SK-N-SH (cell line): Measurements from ENCODE around the gene PIP4K2A. TPM values are rescaled to one million over a fixed set of nuclear protein-coding genes. Genes with fewer than 3 reads are reported as not detected.

Source experiments
- CTCF ChIA-PET: fragments of 300-600, 350-600 bp; formaldehyde crosslinking; extraction: SDS; loops from one replicate; lab custom pipeline; 2021; lab: Yijun Ruan, JAX
- POLR2A ChIA-PET: fragments of 350-600 bp; sonication (Branson Sonifier 250); formaldehyde crosslinking; extraction: SDS; loops from one replicate; lab custom pipeline; 2020; ENCODE audit warnings: antibody characterized with exemption, inconsistent platforms; lab: Yijun Ruan, JAX
- DNase-seq: peaks from one replicate; pipeline ENCODE4 v3.0.0; 2012
- H2AFZ ChIP-seq: fragments of 200-600 bp; sonication (generic); 2 replicates; pipeline ENCODE4 v1.8.1; 2016; ENCODE audit warnings: antibody characterized with exemption, mild to moderate bottlenecking, low read depth
- H3F3A ChIP-seq: fragments of 200-600 bp; sonication (generic); replicated peaks from 2 replicates; pipeline ENCODE3; 2016; ENCODE audit warnings: antibody characterized with exemption, mild to moderate bottlenecking; ENCODE audit not compliant: insufficient read depth
- H3K27ac ChIP-seq, 2 experiments: fragments of 200-500 bp in 1 of 2; fragments of 200-600 bp in 1 of 2; sonication (Bioruptor generic) in 1 of 2; sonication (generic), shearing (Covaris generic) in 1 of 2; 2 replicates each; pipeline versions ENCODE4 v1.5.1 to v1.6.1; 2014 to 2016; ENCODE audit warnings: low read depth in 2 of 2, inconsistent platforms in 1 of 2, low read length in 1 of 2, mild to moderate bottlenecking in 1 of 2, mixed read lengths in 1 of 2
- H3K27me3 ChIP-seq: fragments of 200-600 bp; sonication (generic), shearing (Covaris generic); 2 replicates; pipeline ENCODE4 v1.6.1; 2016; ENCODE audit warnings: mixed run types; ENCODE audit not compliant: insufficient read depth
- H3K36me3 ChIP-seq, 2 experiments: fragments of 200-500 bp in 1 of 2; fragments of 200-600 bp in 1 of 2; sonication (Bioruptor generic) in 1 of 2; sonication (generic) in 1 of 2; replicated peaks in 1 of 2; 2 replicates each; pipeline versions ENCODE3 to v1.5.1; 2014 to 2016; ENCODE audit warnings: low read length in 1 of 2, mild to moderate bottlenecking in 1 of 2; ENCODE audit not compliant: insufficient read depth in 2 of 2, control insufficient read depth in 1 of 2
- H3K4me1 ChIP-seq, 2 experiments: fragments of 200-500 bp in 1 of 2; fragments of 200-600 bp in 1 of 2; sonication (Bioruptor generic) in 1 of 2; sonication (generic), shearing (Covaris generic) in 1 of 2; 2 replicates each; pipeline versions ENCODE4 v1.5.1 to v1.6.1; 2014 to 2016; ENCODE audit warnings: low read depth in 1 of 2, low read length in 1 of 2, mixed run types in 1 of 2; ENCODE audit not compliant: insufficient read depth in 2 of 2, control insufficient read depth in 1 of 2
- H3K4me2 ChIP-seq: fragments of 200-600 bp; sonication (generic), shearing (Covaris generic); 2 replicates; pipeline ENCODE4 v1.6.1; 2017; ENCODE audit warnings: mixed run types
- H3K4me3 ChIP-seq, 2 experiments: fragments of 200-500 bp in 1 of 2; fragments of 200-600 bp in 1 of 2; sonication (Bioruptor generic) in 1 of 2; sonication (generic), shearing (Covaris generic) in 1 of 2; 2 replicates each; pipeline versions ENCODE4 v1.5.1 to v1.8.1; 2014 to 2016; ENCODE audit warnings: low read depth in 2 of 2, inconsistent platforms in 1 of 2, low read length in 1 of 2, mild to moderate bottlenecking in 1 of 2, mixed read lengths in 1 of 2, moderate library complexity in 1 of 2
- H3K79me2 ChIP-seq: fragments of 200-600 bp; sonication (generic); 2 replicates; pipeline ENCODE4 v1.8.1; 2017; ENCODE audit warnings: mild to moderate bottlenecking; ENCODE audit not compliant: insufficient read depth
- H3K9ac ChIP-seq: fragments of 200-600 bp; sonication (generic); 2 replicates; pipeline ENCODE4 v1.6.1; 2017; ENCODE audit warnings: mixed run types
- H3K9me2 ChIP-seq: fragments of 200-600 bp; sonication (generic); 2 replicates; pipeline ENCODE4 v1.6.1; 2017; ENCODE audit warnings: mixed run types
- H3K9me3 ChIP-seq: fragments of 200-600 bp; sonication (generic); 2 replicates; pipeline ENCODE4 v1.6.1; 2017; ENCODE audit warnings: mixed run types, mild to moderate bottlenecking, moderate library complexity
- H4K20me1 ChIP-seq: fragments of 200-600 bp; sonication (generic); 2 replicates; pipeline ENCODE4 v1.6.1; 2017; ENCODE audit warnings: mild to moderate bottlenecking, mixed run types; ENCODE audit not compliant: insufficient read depth
- EP300 ChIP-seq, 2 experiments: IDR thresholded peaks; 2 replicates each; pipeline versions ENCODE4 v1.4.0 to v1.6.1; 2012; ENCODE audit warnings: borderline replicate concordance in 1 of 2, low read depth in 1 of 2, low read length in 1 of 2
- FOSL2 ChIP-seq: IDR thresholded peaks from 2 replicates; pipeline ENCODE4 v1.4.0; 2012; ENCODE audit warnings: low read depth, mild to moderate bottlenecking, moderate library complexity, borderline replicate concordance
- FOXJ3 ChIP-seq: sonication (generic); formaldehyde crosslinking; IDR thresholded peaks from 2 replicates; pipeline ENCODE4 v1.5.1; 2020; ENCODE audit warnings: mild to moderate bottlenecking, missing genetic modification reagents
- GABPA ChIP-seq: IDR thresholded peaks from 2 replicates; pipeline ENCODE4 v1.4.0; 2012; ENCODE audit warnings: low read depth, mild to moderate bottlenecking
- GATA2 ChIP-seq: sonication (generic); formaldehyde crosslinking; IDR thresholded peaks from 2 replicates; pipeline ENCODE4 v1.5.0; 2020; ENCODE audit warnings: mild to moderate bottlenecking, missing genetic modification reagents
- JUND ChIP-seq: IDR thresholded peaks from 2 replicates; pipeline ENCODE4 v1.4.0; 2012
- MAX ChIP-seq: IDR thresholded peaks from 2 replicates; pipeline ENCODE4 v1.4.0; 2012; ENCODE audit warnings: low read depth
- MEF2A ChIP-seq: IDR thresholded peaks from 2 replicates; pipeline ENCODE4 v1.4.0; 2012; ENCODE audit warnings: low read depth, borderline replicate concordance
- NFIC ChIP-seq: IDR thresholded peaks from 2 replicates; pipeline ENCODE4 v1.4.0; 2012; ENCODE audit warnings: borderline replicate concordance
- RAD21 ChIP-seq: IDR thresholded peaks from 2 replicates; pipeline ENCODE4 v1.6.1; 2012; ENCODE audit warnings: mild to moderate bottlenecking, low read length
- REST ChIP-seq: IDR thresholded peaks from 2 replicates; pipeline ENCODE4 v1.6.1; 2012; ENCODE audit warnings: mild to moderate bottlenecking, low read depth, low read length, moderate library complexity
- RXRA ChIP-seq: IDR thresholded peaks from 2 replicates; pipeline ENCODE4 v1.4.0; 2012; ENCODE audit warnings: low read depth, mild to moderate bottlenecking, borderline replicate concordance
- TCF12 ChIP-seq: IDR thresholded peaks from 2 replicates; pipeline ENCODE4 v1.4.0; 2012
- TEAD4 ChIP-seq: IDR thresholded peaks from 2 replicates; pipeline ENCODE4 v1.4.0; 2012; ENCODE audit warnings: mild to moderate bottlenecking, borderline replicate concordance; ENCODE audit not compliant: insufficient read depth
- USF2 ChIP-seq: fragments of 150-350 bp; IDR thresholded peaks from 2 replicates; pipeline ENCODE4 v1.6.1; 2017; ENCODE audit warnings: antibody characterized with exemption, low read length, low read depth, borderline replicate concordance
- YY1 ChIP-seq: IDR thresholded peaks from 2 replicates; pipeline ENCODE4 v1.4.0; 2012; ENCODE audit warnings: low read depth, mild to moderate bottlenecking
- WGBS: methylation state at CpG from one replicate; pipeline ENCODE4 v1.1.6; 2017; ENCODE audit warnings: low lambda C conversion rate; 5-methylcytosine and 5-hydroxymethylcytosine counted together
- polyA plus RNA-seq, 3 experiments: library from polyadenylated mRNA; depleted of rRNA; stranded (reverse); fragments of >200 nt; gene quantifications; 2 replicates each; pipeline ENCODE4 v1.2.3, GENCODE V29; 2012

The PIP4K2A gene
- polyA plus RNA-seq, 1 of the 3 experiments (the other 2 are of a cell fraction), result 10.8 TPM

GRCh38 chr10:22684699-22685098 is 29.7 kb downstream of the PIP4K2A start:
- Histone ChIP-seq H3K4me3 (no peak overlapping the region), H3K9ac (no peak overlapping the region), H3K9me2 (no peaks in the 10 kb centered on the region), H3K36me3 (no peaks in the 10 kb centered on the region), H3K9me3 (no peaks in the 10 kb centered on the region), H3K27me3 (no peaks in the 10 kb centered on the region), H3K79me2 (peaks cover 75% of the 10 kb centered on the region), H3K4me2 (peak overlapping the region; percentile 62), H4K20me1 (no peaks in the 10 kb centered on the region), H2AFZ (no peak overlapping the region), H3K27ac (peak overlapping the region; percentile 69 to 85; a peak in 3 of 4 replicates)
- POLR2A ChIA-PET, result no interaction called here
- 90% methylated on average over 5 of the region's 5 CpGs for WGBS
- DNase-seq, result no peak
- TF ChIP-seq JUND (no peak), MEF2A (no peak), MAX (no peak), RAD21 (no peak), RXRA (no peak), GABPA (no peak), GATA2 (CRISPR knock-in tag) (no peak), USF2 (no peak), TCF12 (no peak)
- TF ChIP-seq, all 33 proteins: peak for 0
- CTCF ChIA-PET, result no interaction called here
- Histone ChIP-seq H3F3A (peaks cover 31% of the 10 kb centered on the region), H3K4me1 (peaks cover 24 to 30% of the 10 kb centered on the region in 2 experiments)

GRCh38 chr10:22683140-22683389 is 31.3 kb downstream of the PIP4K2A start:
- H3K4me2 ChIP-seq, result peak overlapping the region; percentile 62
- H3K79me2 ChIP-seq, result peaks cover 81% of the 10 kb centered on the region
- H3K4me3 ChIP-seq, result peak overlapping the region in 1 of 2 experiments; percentile 29; a peak in 1 of 4 replicates
- H3K27me3 ChIP-seq, result no peaks in the 10 kb centered on the region
- H3K36me3 ChIP-seq, result no peaks in the 10 kb centered on the region
- no peak overlapping the region for H3K9ac ChIP-seq
- peaks cover 26 to 30% of the 10 kb centered on the region in 2 experiments for H3K4me1 ChIP-seq
- H3K9me3 ChIP-seq, result no peaks in the 10 kb centered on the region
- ChIA-PET POLR2A (no interaction called here), CTCF (interaction anchor here (0.9 kb wide), 1 partner anchor 90 kb away, joined by 3 read pairs; no protein-coding TSS in a partner anchor)
- no peaks in the 10 kb centered on the region for H4K20me1 ChIP-seq
- 62% methylated on average over 2 of the region's 3 CpGs for WGBS
- H3K9me2 ChIP-seq, result no peaks in the 10 kb centered on the region
- no peak overlapping the region for H2AFZ ChIP-seq
- no peak for TF ChIP-seq JUND
- no peak for TF ChIP-seq YY1
- H3F3A ChIP-seq, result peaks cover 31% of the 10 kb centered on the region
- DNase-seq, result no peak
- peak overlapping the region; percentile 69 to 85 for H3K27ac ChIP-seq

- no peak for DNase-seq
- no peaks in the 10 kb centered on the region for H4K20me1 ChIP-seq
- H3K9ac ChIP-seq, result peak overlapping the region; percentile 48
- peaks cover 85% of the 10 kb centered on the region for H3K79me2 ChIP-seq
- POLR2A ChIA-PET, result no interaction called here
- H3K9me2 ChIP-seq, result no peaks in the 10 kb centered on the region
- peaks cover 31% of the 10 kb centered on the region for H3F3A ChIP-seq
- peak overlapping the region; percentile 36 to 85 for H3K27ac ChIP-seq
- CTCF ChIA-PET, result interaction anchor here (0.9 to 1.1 kb wide), 2 partner anchors 57 to 89 kb away, joined by 3 read pairs; no protein-coding TSS in a partner anchor
- no peak overlapping the region for H3K4me3 ChIP-seq
- H3K27me3 ChIP-seq, result no peaks in the 10 kb centered on the region
- peaks cover 27 to 30% of the 10 kb centered on the region in 2 experiments for H3K4me1 ChIP-seq
- H3K4me2 ChIP-seq, result peak overlapping the region; percentile 62
- H3K36me3 ChIP-seq, result no peaks in the 10 kb centered on the region
- no peak overlapping the region for H2AFZ ChIP-seq
- WGBS, result 66% methylated on average over 6 of the region's 6 CpGs
- no peaks in the 10 kb centered on the region for H3K9me3 ChIP-seq
- TF ChIP-seq TEAD4 (no peak), EP300 (IDR thresholded peaks at IDR 0.05; ENCODE audit: borderline replicate concordance in 1 of 2, low read depth in 1 of 2, low read length in 1 of 2) (peak in 1 of 2 experiments; percentile 18; a peak in 1 of 4 replicates), FOSL2 (no peak), NFIC (peak; percentile 6; the same call in 1 of the 2 replicates), REST (no peak), FOXJ3 (CRISPR knock-in tag) (no peak), GATA2 (CRISPR knock-in tag) (no peak), TCF12 (peak; percentile 16)
These were observed 31.9 kb downstream of the PIP4K2A start for GRCh38 chr10:22682237-22683139.
